HepG2 (cell line): Measurements from ENCODE around the gene CAPN2.

Source experiments
- NFIC ChIP-seq: IDR thresholded peaks from 2 replicates; pipeline ENCODE4 v1.6.1; 2012; ENCODE audit warnings: mild to moderate bottlenecking, low read length, inconsistent platforms
- TAF1 ChIP-seq: sonication (generic); formaldehyde crosslinking; IDR thresholded peaks from 2 replicates; pipeline ENCODE4 v1.4.0; 2020; ENCODE audit warnings: missing genetic modification reagents
- ZNF274 ChIP-seq: sonication (generic); formaldehyde crosslinking; IDR thresholded peaks from 2 replicates; pipeline ENCODE4 v1.5.1; 2020; ENCODE audit warnings: mild to moderate bottlenecking, missing genetic modification reagents
- ZNF367 ChIP-seq: sonication (generic); formaldehyde crosslinking; IDR thresholded peaks from 2 replicates; pipeline ENCODE4 v1.4.0; 2020; ENCODE audit warnings: missing genetic modification reagents, borderline replicate concordance
- TF ChIP-seq, protein P1 (sequence below): sonication (generic); formaldehyde crosslinking; IDR thresholded peaks from 2 replicates; pipeline ENCODE4 v1.5.0; 2020; ENCODE audit warnings: mild to moderate bottlenecking, missing genetic modification reagents, moderate library complexity
- TF ChIP-seq, protein P2 (sequence below): sonication (generic); formaldehyde crosslinking; conservative IDR thresholded peaks from 2 replicates; pipeline ENCODE4 v1.4.0; 2020; ENCODE audit warnings: missing genetic modification reagents
- TF ChIP-seq, protein P3 (sequence below): sonication (generic); formaldehyde crosslinking; IDR thresholded peaks from 2 replicates; pipeline ENCODE4 v1.5.0; 2020; ENCODE audit warnings: missing genetic modification reagents
- TF ChIP-seq, protein P4 (sequence below): sonication (generic); formaldehyde crosslinking; IDR thresholded peaks from 2 replicates; pipeline ENCODE4 v1.8.1; 2023; ENCODE audit warnings: mild to moderate bottlenecking, missing genetic modification reagents, borderline replicate concordance
- TF ChIP-seq, protein P5 (sequence below): IDR thresholded peaks from 2 replicates; pipeline ENCODE4 v1.6.1; 2012; ENCODE audit warnings: low read depth, low read length, improper control_type of control experiment
- TF ChIP-seq, protein P6 (sequence below): sonication (generic); formaldehyde crosslinking; IDR thresholded peaks from 2 replicates; pipeline ENCODE4 v1.5.0; 2020; ENCODE audit warnings: missing genetic modification reagents
- TF ChIP-seq, protein P7 (sequence below): sonication (generic); formaldehyde crosslinking; IDR thresholded peaks from 2 replicates; pipeline ENCODE4 v1.4.0; 2020; ENCODE audit warnings: low read depth, missing genetic modification reagents

DNA sequence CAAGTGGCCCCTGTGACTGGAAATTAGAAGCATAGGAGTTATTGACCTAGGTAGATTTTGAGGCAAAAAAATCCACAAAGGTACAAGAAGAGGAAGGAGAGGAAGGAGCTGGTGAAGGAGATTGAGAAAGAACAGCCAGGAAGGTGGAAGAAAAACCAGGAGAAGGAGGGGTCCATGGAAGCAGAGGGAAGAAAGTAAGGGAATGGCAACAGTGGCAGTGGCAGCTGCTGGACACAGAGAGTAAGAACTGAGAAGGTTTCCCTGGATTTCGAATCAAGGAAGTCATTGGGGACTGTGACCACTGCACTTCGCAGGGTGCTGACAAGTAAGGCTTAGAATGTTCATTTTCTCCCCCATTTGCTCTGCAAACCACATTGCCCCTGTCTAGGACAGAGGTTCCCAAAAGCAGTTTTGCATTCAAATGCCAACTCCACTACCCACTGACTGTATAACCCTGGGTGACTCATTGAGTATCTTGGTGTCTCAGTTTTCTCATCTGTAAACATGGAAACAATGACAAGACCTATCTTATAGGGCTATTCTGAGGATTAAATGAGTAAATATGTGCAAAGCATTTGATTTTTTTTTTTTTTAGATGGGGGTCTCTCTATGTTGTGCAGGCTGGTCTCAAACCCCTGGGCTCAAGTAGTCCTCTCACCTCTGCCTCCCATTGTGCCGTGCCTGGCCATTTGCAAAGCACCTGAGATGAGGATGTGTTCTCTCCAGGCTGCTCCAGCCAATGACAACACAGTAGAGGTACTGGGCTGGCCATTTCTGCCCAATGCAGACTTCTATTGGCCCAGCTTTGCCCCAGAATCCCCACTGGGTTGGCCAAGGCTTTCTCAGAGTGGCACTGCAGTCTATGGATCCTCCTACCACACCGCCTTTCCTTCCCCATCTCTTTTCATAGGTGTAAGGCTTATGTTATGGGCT, 9.3 kb upstream of the CAPN2 start:
- TF ChIP-seq, protein P1, sequence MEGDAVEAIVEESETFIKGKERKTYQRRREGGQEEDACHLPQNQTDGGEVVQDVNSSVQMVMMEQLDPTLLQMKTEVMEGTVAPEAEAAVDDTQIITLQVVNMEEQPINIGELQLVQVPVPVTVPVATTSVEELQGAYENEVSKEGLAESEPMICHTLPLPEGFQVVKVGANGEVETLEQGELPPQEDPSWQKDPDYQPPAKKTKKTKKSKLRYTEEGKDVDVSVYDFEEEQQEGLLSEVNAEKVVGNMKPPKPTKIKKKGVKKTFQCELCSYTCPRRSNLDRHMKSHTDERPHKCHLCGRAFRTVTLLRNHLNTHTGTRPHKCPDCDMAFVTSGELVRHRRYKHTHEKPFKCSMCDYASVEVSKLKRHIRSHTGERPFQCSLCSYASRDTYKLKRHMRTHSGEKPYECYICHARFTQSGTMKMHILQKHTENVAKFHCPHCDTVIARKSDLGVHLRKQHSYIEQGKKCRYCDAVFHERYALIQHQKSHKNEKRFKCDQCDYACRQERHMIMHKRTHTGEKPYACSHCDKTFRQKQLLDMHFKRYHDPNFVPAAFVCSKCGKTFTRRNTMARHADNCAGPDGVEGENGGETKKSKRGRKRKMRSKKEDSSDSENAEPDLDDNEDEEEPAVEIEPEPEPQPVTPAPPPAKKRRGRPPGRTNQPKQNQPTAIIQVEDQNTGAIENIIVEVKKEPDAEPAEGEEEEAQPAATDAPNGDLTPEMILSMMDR (CRISPR knock-in tag), result no peak
- TF ChIP-seq ZNF367 (CRISPR knock-in tag) (no peak), ZNF274 (CRISPR knock-in tag) (no peak), TAF1 (CRISPR knock-in tag) (no peak), NFIC (no peak)
- TF ChIP-seq, protein P2, sequence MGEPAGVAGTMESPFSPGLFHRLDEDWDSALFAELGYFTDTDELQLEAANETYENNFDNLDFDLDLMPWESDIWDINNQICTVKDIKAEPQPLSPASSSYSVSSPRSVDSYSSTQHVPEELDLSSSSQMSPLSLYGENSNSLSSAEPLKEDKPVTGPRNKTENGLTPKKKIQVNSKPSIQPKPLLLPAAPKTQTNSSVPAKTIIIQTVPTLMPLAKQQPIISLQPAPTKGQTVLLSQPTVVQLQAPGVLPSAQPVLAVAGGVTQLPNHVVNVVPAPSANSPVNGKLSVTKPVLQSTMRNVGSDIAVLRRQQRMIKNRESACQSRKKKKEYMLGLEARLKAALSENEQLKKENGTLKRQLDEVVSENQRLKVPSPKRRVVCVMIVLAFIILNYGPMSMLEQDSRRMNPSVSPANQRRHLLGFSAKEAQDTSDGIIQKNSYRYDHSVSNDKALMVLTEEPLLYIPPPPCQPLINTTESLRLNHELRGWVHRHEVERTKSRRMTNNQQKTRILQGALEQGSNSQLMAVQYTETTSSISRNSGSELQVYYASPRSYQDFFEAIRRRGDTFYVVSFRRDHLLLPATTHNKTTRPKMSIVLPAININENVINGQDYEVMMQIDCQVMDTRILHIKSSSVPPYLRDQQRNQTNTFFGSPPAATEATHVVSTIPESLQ (CRISPR knock-in tag), result no peak
- TF ChIP-seq, protein P3, sequence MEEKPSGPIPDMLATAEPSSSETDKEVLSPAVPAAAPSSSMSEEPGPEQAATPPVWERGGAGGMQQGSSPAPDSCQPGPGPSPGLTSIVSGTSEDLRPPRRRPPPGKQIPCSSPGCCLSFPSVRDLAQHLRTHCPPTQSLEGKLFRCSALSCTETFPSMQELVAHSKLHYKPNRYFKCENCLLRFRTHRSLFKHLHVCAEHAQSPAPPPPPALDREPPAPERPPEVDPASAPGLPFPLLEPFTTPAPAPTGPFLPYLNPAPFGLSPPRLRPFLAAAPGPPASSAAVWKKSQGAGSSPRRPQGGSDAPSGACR, result no peak
- TF ChIP-seq, protein P4, sequence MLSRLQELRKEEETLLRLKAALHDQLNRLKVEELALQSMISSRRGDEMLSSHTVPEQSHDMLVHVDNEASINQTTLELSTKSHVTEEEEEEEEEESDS (CRISPR knock-in tag), result no peak
- TF ChIP-seq, protein P5, sequence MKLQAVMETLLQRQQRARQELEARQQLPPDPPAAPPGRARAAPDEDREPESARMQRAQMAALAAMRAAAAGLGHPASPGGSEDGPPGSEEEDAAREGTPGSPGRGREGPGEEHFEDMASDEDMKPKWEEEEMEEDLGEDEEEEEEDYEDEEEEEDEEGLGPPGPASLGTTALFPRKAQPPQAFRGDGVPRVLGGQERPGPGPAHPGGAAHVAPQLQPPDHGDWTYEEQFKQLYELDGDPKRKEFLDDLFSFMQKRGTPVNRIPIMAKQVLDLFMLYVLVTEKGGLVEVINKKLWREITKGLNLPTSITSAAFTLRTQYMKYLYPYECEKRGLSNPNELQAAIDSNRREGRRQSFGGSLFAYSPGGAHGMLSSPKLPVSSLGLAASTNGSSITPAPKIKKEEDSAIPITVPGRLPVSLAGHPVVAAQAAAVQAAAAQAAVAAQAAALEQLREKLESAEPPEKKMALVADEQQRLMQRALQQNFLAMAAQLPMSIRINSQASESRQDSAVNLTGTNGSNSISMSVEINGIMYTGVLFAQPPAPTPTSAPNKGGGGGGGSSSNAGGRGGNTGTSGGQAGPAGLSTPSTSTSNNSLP, result no peak
- TF ChIP-seq, protein P6, sequence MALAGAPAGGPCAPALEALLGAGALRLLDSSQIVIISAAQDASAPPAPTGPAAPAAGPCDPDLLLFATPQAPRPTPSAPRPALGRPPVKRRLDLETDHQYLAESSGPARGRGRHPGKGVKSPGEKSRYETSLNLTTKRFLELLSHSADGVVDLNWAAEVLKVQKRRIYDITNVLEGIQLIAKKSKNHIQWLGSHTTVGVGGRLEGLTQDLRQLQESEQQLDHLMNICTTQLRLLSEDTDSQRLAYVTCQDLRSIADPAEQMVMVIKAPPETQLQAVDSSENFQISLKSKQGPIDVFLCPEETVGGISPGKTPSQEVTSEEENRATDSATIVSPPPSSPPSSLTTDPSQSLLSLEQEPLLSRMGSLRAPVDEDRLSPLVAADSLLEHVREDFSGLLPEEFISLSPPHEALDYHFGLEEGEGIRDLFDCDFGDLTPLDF (CRISPR knock-in tag), result no peak
- TF ChIP-seq, protein P7, sequence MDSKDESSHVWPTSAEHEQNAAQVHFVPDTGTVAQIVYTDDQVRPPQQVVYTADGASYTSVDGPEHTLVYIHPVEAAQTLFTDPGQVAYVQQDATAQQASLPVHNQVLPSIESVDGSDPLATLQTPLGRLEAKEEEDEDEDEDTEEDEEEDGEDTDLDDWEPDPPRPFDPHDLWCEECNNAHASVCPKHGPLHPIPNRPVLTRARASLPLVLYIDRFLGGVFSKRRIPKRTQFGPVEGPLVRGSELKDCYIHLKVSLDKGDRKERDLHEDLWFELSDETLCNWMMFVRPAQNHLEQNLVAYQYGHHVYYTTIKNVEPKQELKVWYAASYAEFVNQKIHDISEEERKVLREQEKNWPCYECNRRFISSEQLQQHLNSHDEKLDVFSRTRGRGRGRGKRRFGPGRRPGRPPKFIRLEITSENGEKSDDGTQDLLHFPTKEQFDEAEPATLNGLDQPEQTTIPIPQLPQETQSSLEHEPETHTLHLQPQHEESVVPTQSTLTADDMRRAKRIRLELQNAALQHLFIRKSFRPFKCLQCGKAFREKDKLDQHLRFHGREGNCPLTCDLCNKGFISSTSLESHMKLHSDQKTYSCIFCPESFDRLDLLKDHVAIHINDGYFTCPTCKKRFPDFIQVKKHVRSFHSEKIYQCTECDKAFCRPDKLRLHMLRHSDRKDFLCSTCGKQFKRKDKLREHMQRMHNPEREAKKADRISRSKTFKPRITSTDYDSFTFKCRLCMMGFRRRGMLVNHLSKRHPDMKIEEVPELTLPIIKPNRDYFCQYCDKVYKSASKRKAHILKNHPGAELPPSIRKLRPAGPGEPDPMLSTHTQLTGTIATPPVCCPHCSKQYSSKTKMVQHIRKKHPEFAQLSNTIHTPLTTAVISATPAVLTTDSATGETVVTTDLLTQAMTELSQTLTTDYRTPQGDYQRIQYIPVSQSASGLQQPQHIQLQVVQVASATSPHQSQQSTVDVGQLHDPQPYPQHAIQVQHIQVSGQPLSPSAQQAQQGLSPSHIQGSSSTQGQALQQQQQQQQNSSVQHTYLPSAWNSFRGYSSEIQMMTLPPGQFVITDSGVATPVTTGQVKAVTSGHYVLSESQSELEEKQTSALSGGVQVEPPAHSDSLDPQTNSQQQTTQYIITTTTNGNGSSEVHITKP, result no peak
